ENCODE data around the gene HMOX2.

The HMOX2 gene

DNA sequence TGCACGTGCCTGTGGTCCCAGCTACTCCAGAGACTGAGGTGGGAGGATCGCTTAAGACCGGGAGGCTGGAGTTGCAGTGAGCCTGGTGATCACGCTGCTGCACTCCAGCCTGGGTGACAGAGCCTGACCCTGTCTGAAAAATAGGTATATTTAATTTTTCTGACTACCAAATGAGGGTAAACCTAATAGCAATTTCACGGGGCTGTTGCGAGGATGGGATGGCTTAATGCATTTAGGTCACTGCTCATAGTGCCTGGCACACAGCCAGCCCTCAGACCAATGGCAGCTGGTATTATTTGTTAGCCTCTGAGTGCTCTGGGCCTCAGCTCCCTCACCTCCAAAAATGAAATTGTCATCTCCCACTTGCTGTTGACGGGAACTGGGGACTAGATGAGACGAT is 68.3 kb downstream of the HMOX2 start:
- Histone ChIP-seq H2AFZ (ENCODE audit: low read depth, low read length) (no peak overlapping the region), H3K9me3 (ENCODE audit: low read length) (peaks cover 3% of the 10 kb centered on the region), H3K27me3 (ENCODE audit: insufficient read depth, low read length) (no peaks in the 10 kb centered on the region), H3K4me1 (ENCODE audit: insufficient read depth, low read length) (no peaks in the 10 kb centered on the region), H3K36me3 (ENCODE audit: insufficient read depth, low read length) (no peaks in the 10 kb centered on the region), H3K4me3 (ENCODE audit: low read length) (no peak overlapping the region)

DNA sequence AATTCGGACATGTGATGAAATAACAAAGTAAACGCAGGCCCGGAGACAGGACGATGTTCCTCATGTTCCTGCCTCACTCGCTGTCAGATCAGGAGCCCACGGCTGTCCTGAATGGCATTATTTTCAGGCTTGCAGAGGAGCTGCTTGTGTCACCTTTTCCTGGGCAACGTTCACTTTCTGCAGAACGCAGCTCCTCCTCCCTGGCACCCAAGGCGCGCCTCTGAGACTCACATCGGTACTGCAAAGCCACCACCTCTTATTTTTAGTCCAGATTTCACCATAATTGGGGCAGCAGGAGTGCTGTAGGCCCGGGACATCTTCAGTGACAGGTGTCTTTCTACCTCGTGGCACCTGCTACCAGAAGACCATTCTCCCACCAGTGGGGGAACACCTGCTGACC is 71.9 kb downstream of the HMOX2 start:
- no peak overlapping the region for H2AFZ ChIP-seq (ENCODE audit: low read depth, low read length)

DNA sequence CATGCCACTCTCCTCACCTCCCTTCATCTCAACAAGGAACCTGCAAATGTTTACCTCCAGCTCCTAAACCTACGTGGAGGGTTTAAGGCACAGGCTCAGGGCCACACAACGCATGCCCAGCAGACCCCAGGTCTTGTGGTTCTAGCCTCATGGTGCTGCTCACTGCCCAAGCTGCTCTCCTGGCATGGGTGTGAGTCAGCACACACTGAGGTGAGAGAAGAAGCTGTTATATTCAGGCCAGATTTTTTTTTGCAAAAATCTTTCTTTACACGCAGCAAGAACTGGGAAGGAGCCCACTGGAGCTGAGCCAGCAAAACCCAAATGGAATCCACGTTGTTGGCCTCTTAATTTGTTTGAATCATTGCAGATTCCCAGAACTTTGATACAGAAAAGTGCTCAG is 74.4 kb downstream of the HMOX2 start:
- H3K27me3 ChIP-seq (ENCODE audit: insufficient read depth, low read length), result no peaks in the 10 kb centered on the region
- no peaks in the 10 kb centered on the region for H3K36me3 ChIP-seq (ENCODE audit: insufficient read depth, low read length)
- no peaks in the 10 kb centered on the region for H3K4me1 ChIP-seq (ENCODE audit: insufficient read depth, low read length)
- no peak overlapping the region for H3K4me3 ChIP-seq (ENCODE audit: low read length)
- no peaks in the 10 kb centered on the region for H3K9me3 ChIP-seq (ENCODE audit: low read length)
- H2AFZ ChIP-seq (ENCODE audit: low read depth, low read length), result no peak overlapping the region

More for the DNA sequence above, 71.9 kb downstream of the HMOX2 start:
- H3K9me3 ChIP-seq (ENCODE audit: low read length), result no peaks in the 10 kb centered on the region
- no peaks in the 10 kb centered on the region for H3K4me1 ChIP-seq (ENCODE audit: insufficient read depth, low read length)
- no peaks in the 10 kb centered on the region for H3K36me3 ChIP-seq (ENCODE audit: insufficient read depth, low read length)
- no peaks in the 10 kb centered on the region for H3K27me3 ChIP-seq (ENCODE audit: insufficient read depth, low read length)
- no peak overlapping the region for H3K4me3 ChIP-seq (ENCODE audit: low read length)

DNA sequence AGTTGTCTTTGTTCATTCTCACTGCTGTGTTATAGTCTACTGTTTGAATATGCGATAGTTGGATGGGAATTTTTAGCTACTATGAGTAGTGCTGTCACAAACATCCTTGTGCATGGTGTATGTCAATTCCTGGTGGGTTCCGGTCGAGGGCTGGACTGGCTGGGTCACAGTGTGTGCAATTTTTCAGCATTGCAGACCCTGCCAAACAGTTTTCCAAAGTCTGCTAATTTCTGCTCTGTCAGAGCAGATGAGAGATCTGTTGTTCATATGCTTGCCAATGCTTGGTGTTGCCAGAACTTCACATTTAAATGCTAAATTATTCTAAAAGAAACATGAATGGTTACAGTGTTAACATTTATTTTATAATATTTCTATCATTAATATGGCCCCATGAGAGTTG is 76.3 kb downstream of the HMOX2 start:
- Histone ChIP-seq H3K36me3 (ENCODE audit: insufficient read depth, low read length) (no peaks in the 10 kb centered on the region), H3K9me3 (ENCODE audit: low read length) (no peaks in the 10 kb centered on the region), H3K4me3 (ENCODE audit: low read length) (no peak overlapping the region), H3K27me3 (ENCODE audit: insufficient read depth, low read length) (no peaks in the 10 kb centered on the region), H3K4me1 (ENCODE audit: insufficient read depth, low read length) (no peaks in the 10 kb centered on the region), H2AFZ (ENCODE audit: low read depth, low read length) (no peak overlapping the region)

DNA sequence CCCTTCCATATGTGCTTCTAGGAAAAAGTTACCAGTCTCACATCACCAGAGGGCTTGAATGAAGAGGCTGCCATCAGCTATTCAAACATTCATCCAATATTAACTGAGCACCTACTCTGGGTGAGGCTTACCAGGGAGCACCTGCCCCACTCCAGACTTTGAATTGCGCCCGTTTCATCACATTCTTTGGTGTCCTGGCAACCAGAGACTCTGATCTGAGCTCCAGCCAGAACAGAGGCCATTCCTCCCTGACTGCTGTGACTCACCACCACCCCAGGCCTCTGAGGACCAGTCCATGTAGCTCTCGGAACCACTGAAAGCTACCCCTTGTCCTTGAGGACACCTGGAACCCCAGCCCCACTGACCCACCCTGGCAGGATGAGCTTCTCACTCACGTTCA is 79.9 kb downstream of the HMOX2 start, which contains the start of gene C16orf96:
Gene C16orf96, plus strand, starts transcription at position 229 of the 400 bp plus-strand sequence. Its CDS starts 150 bp downstream, at position 379.
- no peaks in the 10 kb centered on the region for H3K9me3 ChIP-seq (ENCODE audit: low read length)
- no peak within 1 kb of the TSS for H2AFZ ChIP-seq (ENCODE audit: low read depth, low read length)
- no peaks in the 10 kb centered on the region for H3K36me3 ChIP-seq (ENCODE audit: insufficient read depth, low read length)
- peaks cover 2% of the 10 kb centered on the region for H3K4me1 ChIP-seq (ENCODE audit: insufficient read depth, low read length)
- H3K4me3 ChIP-seq (ENCODE audit: low read length), result no peak within 1 kb of the TSS
- no peaks in the 10 kb centered on the region for H3K27me3 ChIP-seq (ENCODE audit: insufficient read depth, low read length)

DNA sequence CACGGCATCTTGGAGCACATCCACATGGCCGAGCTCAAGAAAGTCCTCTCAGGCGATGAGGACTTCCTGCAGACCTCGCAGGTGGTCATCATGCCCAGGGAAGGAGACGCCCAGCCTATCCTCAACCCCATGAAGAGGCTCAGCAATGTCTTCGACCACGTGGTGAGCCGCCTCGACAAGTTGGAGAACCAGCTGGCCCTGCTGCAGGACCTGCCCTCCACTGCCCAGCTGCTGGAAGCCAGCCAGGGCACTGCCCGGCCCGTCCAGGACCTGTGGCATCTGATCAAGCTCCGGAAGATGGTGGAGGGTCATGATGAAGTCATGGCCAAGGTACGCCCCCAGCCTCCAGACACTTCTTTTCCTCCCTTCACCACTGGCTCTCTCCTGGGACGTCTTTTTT is 80.4 kb downstream of the HMOX2 start:
- no peaks in the 10 kb centered on the region for H3K27me3 ChIP-seq (ENCODE audit: insufficient read depth, low read length)
- no peaks in the 10 kb centered on the region for H3K9me3 ChIP-seq (ENCODE audit: low read length)
- H3K4me3 ChIP-seq (ENCODE audit: low read length), result no peak overlapping the region
- H3K36me3 ChIP-seq (ENCODE audit: insufficient read depth, low read length), result no peaks in the 10 kb centered on the region
- H2AFZ ChIP-seq (ENCODE audit: low read depth, low read length), result no peak overlapping the region
- H3K4me1 ChIP-seq (ENCODE audit: insufficient read depth, low read length), result peaks cover 7% of the 10 kb centered on the region

DNA sequence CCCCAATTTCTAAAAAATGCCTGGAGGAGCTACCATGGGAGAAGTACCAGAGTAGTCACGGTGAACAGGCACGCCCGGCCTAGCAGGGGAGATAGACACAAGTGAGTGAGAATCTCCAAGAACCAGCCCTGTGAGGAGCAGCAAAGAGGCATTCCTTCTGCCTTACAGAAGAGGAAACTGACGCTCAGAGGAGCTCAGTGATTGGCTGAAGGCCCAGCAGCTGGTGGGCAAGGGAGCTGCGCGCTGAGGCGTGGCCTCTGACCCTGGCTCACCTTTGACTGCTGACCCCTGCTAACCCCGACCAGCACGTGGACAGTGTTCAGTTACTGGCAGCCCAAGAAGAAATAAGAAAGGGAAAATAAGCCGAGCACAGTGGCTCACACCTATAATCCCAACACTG is 81.8 kb downstream of the HMOX2 start:
- no peaks in the 10 kb centered on the region for H3K36me3 ChIP-seq (ENCODE audit: insufficient read depth, low read length)
- peaks cover 14% of the 10 kb centered on the region for H3K4me1 ChIP-seq (ENCODE audit: insufficient read depth, low read length)
- no peaks in the 10 kb centered on the region for H3K27me3 ChIP-seq (ENCODE audit: insufficient read depth, low read length)
- no peak overlapping the region for H2AFZ ChIP-seq (ENCODE audit: low read depth, low read length)
- H3K9me3 ChIP-seq (ENCODE audit: low read length), result no peaks in the 10 kb centered on the region
- no peak overlapping the region for H3K4me3 ChIP-seq (ENCODE audit: low read length)

Measured in neuron (in vitro differentiated cells).